ENCODE measurements around the gene ZNF860.
"Not testable (repeated sequence)": the region's sequence is repeated elsewhere in the genome, so short reads cannot be mapped to it uniquely, and the experiment has no call there.

ZNF860 gene

DNA sequence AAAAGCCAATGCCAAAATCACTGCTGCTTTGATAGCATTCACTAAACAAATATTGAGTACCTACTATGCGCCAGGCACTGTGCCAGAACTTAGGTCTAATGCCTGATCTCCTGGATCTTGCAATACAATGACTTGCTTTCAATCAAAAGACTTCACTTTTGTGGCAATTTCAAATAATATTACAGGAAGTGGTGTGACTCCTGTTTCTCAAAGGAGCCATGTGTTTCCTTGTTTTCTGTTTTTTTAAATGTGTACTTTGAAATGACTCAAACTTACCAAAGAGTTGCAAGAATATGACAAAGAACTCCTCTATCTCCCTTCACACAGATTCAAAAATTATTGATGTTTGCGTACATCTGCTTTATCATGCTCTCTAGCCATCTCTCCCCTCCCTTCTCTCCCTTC lies 18.7 kb upstream of the ZNF860 start:
- DNase-seq (ENCODE audit: low read depth) = no peak

DNA sequence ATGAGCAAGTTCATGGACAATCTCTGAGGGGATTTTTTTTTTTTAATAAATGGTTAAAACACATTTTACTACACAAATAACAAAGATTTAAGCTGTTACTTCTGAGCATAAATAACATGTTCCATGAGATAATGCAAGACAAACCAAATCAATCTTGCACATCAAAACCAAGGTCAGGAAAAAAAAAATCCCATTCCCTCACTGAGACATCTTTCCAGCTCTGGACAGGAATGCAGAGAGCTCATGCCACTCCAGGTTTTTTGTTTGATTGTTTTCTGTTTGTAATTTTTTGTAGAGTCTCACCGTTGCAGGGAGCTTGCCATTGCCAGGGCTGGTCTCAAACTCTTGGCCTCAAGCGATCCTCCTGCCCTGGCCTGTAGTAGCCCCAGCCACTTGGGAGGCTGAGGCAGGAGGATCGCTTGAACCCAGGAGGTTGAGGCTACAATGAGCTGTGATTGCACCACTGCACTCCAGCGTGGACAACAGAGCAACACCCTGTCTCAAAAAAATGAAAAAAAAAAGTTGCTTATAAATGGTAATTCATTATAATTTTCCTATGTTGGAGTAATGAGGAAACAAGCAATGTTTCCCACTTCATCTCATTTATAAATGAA lies 14.5 kb upstream of the ZNF860 start:
- DNase-seq (ENCODE audit: low read depth) = no peak

DNA sequence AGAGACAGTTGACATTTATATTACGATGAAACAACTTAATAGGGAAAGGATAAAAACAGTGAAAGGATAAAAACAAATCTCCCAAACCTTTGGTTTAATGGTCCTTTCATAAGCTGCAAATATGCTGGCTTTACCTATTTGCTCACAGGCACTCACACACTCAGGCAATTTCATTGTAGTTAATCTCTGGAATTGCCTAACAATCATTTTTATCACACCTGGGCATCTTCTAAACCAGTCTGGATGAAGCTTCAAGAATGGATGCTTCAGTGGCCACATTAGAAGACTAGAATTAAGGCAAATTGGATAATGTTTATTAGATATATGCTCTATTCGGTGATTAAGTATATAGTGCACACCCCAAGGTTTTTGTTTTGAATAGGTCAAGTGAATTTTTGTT lies 14.0 kb upstream of the ZNF860 start:
- no peak for DNase-seq (ENCODE audit: low read depth)

DNA sequence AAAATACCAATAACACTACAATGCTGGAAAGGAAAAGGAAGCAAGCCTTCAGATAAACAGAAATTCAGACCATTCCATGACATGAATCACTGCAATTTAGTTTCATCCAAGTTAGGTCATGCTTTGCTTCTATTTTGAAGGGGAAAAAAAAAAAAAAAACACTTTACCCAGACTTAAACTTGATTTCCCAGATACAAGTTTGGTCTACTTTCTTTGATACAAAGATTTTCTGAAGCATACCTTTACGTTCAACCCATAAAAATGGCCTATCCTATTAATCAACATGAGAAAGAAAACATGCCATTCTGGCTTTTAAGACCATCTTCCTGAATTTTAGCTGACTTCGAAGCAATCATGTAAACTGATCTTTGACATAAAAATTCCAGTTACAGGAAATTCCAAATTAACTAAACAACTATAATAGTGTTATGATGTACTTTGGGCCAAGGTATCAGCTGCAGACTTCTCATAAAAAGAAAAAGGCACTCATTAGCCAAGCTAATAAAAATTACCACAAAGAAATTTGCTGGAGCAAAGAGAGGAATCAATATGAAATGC lies 13.1 kb upstream of the ZNF860 start:
- DNase-seq (ENCODE audit: low read depth) = no peak

DNA sequence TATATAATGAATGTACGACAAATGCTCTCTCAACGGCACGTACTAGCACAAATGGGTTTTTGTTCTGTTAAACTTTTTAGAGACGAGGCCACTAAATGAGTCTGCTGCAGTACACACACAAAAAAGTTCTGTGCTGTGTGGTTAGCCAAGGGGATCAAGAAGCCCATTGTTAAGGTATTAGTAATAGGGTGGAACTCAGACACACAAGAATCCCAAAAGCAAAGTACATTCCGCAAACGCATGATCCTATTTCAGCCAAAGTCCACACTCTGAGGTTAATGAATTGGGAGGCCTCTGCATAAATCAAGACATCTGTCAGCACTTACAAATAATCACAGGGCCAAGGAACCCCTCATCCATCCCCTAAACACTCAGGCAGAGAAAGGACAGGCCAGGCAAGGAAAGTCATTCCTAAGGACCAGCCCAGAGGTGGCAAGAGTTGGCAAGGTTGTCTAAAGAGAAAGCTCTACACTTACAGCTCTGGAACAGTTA lies 12.6 kb upstream of the ZNF860 start:
- no peak for DNase-seq (ENCODE audit: low read depth)

DNA sequence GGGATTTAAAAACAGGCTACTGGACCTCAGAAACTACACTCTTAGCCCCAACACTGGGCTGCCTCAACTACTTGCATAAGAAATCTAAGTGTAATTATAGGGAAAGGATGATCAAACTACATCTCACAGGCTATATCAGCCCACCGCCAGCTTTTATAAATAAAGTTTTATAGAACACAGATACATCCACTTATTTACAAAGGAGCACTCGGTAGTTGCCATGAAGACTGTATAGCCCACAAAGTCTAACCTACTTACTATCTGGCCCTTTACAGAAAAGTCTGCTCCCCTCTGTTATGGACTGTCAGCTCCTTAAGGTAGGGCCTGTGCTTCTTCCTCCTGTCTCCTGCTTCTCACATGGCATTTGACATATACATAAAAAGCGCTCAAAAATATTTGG lies 9.9 kb upstream of the ZNF860 start:
- no peak for DNase-seq (ENCODE audit: low read depth)

DNA sequence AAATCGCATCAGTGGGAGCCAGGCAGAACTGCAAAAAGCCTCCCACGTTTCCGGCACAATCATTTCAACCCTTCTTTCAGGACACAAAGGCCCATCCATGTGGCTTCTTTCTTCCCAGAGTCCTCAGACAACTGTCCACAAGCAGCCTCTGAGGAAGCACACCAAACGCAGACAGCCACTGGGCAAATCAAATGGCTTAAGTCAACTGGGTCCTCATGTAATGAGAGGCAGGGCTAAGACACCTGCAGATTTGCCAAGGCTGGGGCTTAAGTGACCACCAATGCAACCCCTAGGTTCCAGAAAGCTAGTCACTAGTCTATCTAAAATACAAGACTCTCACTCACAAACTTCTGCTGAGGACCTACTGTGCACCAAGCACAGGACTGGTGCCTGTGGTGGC lies 8.5 kb upstream of the ZNF860 start:
- no peak for DNase-seq (ENCODE audit: low read depth)

DNA sequence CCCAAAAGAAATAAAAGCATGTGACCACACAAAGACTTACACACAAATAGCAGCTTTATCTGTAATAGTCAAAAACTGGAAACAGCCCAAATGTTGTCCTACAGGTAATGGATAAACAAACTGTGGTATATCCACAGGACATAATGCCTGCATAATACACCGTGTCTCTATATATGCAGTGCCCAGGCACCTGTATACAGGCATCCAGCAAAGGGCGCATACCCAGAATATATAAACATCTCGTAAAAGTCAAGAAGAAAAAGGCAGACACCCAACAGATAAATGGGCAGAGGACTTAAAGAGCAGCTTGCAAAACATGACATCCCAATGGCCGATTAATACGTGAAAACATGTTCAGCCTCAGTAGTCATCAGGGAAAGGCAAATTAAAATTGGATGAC lies 7.7 kb upstream of the ZNF860 start:
- DNase-seq (ENCODE audit: low read depth) = no peak

DNA sequence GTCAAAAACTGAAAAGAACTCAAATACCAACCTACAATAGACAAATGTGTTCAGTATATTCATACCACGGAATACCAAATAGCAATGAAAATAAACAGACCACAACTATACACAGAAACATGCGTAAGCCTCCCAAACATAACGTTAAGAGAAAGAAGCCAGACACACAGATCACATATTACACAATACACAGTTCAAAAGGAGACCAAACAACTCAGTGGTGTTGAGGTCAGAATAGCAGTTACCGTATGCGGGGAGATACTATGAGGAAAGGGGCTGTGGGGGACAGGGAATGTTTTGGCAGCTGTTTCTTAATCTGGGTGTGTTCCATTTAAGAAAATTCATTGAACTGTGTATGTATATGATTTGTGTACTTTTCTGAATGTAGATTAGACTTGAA lies 7.1 kb upstream of the ZNF860 start:
- no peak for DNase-seq (ENCODE audit: low read depth)

DNA sequence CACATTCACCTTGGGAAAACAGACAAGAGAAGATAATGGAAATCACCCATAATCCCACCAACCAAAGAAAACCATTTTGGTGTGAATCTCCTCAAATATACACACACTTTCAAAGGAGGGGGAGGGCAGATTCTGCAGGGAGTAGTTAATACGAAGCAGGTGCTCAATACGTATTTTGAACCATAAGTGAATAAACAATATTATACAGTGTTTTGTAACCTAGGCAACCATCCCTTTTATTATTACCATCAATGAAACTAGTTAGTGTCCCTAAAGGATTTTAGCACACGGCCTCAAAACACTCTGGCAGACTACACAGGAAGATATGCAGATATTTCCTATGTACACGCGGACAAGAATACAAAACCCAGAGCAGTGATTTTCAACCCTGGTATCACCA lies 6.6 kb upstream of the ZNF860 start:
- DNase-seq (ENCODE audit: low read depth) = no peak

DNA sequence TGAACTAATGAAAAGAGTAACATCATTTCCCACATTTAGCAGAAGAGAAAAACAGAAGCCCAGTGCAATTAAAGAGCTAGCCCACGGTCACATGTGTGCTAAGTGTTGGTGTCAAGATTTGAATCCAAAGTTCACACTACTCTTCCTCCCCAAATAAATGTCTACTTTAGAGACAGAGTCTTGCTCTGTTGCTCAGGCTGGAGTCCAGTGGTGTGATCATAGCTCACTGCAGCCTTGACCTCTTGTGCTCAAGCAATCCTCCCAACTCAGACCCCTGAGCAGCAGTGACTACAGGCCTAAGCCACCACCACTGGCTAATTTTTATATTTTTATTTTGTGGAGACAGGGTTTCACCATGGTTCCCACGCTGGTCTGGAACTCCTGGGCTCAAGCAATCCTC lies 5.2 kb upstream of the ZNF860 start:
- no peak for DNase-seq (ENCODE audit: low read depth)

DNA sequence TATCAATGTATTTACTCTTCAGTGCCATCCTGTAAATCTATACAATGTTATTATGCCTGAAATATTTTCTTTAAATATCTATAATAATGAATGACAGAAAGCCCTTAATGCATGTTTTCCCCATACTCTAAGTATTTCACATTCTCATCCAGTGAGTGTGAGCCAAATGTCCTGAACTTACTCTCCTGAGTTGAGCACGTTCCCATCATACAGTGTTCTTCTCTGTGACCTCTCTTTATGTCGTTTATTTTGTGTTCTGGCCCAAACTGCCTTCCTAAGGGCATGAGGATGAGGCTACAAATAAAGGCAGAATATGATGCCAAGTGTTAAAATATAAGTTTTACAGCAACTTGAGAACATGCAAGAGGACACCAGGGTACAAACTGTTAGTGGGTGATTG lies 3.8 kb upstream of the ZNF860 start:
- no peak for DNase-seq (ENCODE audit: low read depth)

DNA sequence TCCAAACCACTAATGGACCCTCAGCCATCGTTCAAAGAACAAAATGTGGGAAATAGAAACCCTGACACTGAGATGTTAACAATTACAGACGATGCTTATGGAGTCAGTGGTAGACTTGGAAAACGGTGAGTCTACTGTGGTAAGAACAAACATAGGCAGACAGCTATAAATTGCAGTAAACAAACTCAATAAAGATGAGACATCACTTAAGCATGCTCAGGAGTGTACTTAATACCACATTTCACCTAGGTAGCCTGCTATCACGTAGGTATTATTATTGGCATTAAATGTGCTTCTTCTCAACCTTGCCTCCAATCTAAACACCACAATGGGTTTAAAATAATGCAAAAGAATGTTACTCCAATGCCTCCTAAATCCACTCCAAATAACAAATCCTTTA lies 3.0 kb upstream of the ZNF860 start:
- DNase-seq (ENCODE audit: low read depth) = no peak

DNA sequence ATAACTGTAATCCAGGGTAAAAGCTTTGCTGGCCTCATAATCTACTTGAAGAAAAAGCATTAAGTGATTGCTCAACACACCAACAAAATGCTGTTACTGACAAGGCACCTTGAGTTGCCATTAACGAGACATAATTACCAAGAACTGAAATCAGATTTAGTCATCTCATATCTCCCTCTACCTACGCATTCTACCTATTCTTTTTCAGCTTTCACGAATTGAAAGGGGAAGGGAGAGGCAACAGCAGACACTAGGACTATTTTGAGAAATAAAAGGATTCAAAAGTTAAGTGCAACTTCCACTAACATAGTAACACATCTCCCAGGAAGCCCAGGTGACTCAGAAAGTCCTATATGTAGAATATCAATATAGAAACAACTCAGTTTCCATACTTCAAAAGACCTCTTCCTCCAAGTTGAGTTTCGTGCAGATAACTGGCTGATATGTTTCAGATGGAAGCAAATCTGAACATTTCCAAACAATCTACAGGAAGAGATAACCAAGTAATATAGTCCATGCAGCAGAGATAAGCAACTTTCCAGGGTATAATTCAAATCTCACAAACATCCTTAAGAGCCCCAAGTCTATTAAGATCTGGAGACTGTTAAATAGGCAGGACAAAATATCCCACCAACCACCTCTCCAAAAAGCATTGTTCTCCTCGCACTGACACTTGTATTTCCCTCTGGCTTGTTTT lies 2.4 kb upstream of the ZNF860 start:
- no peak for DNase-seq (ENCODE audit: low read depth)

DNA sequence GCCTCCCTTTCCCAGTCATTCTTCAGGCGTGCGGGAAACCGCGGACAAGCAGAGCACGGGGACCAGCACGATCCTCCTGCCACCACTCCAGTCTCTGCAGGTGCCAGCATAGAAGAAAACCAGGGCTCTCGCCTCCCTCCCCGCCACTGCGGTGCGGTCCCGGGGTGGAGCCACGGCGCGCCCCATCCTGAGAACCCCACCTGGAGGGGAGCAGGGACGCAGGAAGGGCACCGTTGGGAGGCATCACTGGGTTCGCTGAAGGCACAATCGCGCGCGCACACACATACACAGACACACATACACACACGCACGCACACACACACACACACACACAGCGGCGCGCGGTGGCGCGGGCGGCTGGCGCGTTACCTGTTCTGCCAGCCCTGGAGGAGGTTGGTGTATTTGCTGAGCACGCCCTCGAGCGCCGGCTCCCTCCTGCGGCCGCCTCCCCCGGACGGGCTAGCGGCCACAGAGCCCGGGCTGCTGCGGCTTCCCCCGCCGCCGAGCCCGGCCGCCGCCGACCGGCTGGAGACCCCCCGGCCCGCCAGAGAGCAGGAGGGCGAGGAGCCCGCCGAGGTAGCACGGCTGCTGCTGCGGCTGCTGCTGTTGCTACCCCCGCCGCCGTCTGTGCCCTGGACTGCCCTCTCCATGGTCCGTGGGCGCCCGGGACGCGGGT lies 882 bp upstream of the ZNF860 start:
- DNase-seq (ENCODE audit: low read depth) = peak; percentile 17

DNA sequence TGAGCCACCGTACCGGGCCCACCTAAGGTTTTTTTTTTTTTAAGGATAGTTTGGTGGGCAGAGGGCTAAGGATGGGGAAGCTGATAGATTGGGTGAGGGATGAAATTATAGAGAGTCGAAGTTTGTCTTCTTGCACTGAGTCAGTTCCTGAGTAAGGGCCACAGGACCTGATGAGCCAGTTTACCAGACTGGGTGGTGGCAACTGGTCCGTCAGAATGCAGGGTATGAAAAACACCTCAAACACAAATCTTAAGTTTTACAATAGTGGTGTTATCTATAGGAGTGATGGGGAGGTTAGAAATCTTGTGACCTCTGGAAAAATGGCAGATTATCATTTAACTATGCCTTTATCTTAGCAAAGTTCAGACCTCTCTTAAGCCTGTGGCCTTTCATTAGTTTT lies 2.8 kb downstream of the ZNF860 start:
- no peak for DNase-seq (ENCODE audit: low read depth)

DNA sequence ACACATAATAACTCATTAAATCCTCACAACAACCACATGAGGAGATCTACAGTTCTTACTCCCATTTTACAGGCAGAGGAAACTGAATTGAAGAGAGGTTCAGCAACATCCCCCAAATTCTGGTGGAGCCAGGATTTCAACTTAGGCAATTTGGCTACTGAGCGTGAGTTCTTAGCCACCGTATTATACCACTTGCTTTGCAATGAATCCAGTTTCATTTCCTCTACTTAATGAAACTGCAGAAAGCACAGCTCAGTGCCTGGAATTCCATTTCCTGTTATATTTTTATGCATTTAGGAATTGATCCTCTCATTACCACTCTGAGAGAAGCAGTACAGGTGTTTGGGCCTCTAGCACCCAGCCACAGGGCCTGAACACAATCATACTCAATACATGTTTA lies 4.3 kb downstream of the ZNF860 start:
- DNase-seq (ENCODE audit: low read depth) = no peak

DNA sequence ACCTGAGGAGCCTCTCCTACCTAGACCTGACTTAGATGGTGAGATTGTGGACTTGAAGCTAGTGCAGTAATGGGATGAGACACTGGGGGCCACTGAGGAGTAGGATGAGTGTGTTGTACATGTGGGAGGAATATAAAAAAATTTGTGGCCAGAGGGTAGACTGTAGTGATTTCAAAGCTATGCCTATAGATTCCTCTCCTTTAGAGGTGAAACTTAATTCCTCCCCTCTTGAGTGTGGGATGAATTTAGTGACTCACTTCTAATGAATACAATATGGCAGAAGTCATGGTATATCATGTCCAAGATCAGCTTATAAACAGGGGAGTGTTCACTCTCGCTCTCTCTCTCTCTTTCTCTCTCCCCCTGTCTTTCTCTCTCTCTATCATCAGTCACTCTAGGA lies 6.7 kb downstream of the ZNF860 start:
- DNase-seq (ENCODE audit: low read depth) = no peak

DNA sequence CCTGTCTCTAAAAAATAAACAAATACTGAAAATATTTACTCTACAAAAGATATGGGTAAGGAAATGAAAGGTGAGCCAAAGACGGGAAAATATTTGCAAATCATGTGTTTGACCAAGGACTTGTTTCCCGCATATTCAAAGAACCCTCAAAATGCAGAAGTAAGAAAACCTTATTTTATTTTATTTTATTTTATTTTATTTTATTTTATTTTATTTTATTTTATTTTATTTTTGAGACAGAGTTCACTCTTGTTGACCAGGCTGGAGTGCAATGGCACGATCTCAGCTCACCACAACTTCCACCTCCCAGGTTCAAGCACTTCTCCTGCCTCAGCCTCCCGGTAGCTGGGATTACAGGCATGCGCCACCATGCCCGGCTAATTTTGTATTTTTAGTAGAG lies 11.4 kb downstream of the ZNF860 start:
- DNase-seq (ENCODE audit: low read depth) = not testable (repeated sequence)

DNA sequence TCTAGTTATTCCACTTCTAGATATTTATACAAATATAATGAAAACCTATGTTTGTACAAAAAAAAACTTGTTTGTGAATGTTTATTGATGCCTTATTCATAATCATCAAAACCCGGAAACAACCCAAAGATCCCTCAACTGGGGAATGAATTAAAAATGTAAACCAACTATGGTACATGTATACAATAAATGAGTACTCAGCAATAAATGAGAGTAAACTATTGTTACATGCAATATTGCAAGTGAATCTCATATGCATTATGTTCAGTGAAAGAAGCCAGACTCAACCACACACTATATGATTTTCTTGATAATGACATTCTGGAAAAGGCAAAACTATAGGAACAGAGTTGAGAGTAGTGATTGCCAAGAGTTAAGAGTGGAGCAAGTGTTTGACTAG lies 12.3 kb downstream of the ZNF860 start:
- DNase-seq (ENCODE audit: low read depth) = no peak

DNA sequence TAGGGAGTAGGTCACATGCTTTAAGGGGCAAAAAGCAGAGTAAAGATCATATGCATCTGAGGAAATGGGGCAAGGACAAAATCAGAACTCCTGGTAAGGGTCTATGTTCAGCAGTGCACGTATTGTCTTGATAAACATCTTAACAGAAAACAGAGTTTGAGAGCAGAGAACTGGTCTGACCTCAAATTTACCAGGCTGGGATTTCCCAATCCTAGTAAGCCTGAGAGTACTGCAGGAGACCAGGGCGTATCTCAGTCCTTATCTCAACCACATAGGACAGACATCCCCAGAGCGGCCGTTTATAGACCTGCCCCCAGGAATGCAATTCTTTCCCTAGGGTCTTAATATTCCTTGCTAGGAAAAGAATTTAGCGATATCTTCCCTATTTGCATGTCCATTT lies 13.5 kb downstream of the ZNF860 start:
- not testable (repeated sequence) for DNase-seq (ENCODE audit: low read depth)

DNA sequence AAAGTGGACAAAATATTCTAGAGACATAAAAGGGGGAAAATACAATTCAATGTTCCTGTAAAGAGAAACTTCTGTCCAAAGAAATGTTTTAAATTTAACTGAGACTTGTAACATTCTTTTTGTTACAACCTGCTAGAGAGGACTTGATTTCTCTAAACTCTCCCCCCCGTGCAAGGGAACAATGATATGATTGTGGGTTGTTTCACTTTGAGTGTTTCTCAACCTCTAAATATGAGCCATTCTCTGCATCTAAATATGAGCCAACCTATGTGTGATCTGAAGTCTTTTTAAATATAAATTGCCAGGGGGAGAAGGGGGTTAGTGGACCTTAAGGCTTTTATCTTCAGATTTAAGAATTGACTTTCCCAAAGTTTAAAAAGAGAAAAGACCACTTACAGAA lies 14.6 kb downstream of the ZNF860 start:
- no peak for DNase-seq (ENCODE audit: low read depth)

DNA sequence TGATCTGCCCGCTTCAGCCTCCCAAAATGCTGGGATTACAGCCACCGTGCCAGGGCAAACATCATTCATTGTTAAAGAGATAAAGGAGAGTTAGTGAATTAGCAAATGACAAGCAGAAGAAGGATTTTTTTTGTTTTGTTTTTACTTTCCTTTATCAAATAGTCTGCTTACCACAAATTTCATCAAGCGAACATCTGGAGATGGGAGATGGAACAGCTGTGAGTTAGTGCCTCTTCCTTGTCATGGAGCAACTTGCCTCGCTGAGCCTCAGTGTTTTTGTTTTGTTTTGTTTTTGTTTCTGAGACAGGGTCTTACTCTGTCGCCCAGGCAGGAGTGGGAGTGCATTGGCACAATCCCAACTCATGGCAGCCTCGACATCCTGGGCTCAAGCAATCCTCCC lies 15.9 kb downstream of the ZNF860 start:
- no peak for DNase-seq (ENCODE audit: low read depth)

Measured in activated T-cell treated with anti-CD3 and anti-CD28 coated beads for 1 hour (primary cell).